Measurements from ENCODE around the gene RARB.

DNA sequence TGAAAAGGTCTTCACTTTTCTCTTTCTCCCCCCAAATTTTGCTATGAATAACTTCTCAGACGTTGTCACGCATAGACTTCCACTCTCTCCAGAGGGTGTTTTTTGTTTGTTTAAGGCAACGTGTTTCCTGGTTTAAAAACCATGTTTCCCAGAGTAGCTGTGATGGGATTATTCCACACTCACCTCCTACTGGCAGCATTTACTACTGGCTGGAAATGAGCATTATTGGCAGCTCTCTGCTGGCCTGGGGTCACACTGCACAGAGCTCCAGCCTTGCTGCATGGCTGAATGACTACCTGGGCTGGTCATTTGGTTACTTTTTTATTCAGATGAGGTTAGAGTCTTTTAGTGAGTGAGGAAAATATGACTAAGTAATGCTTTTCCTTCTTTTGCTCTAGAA, 65.2 kb downstream of the RARB start:
- TF ChIP-seq CTCF (IDR thresholded peaks at IDR 0.05) (no peak), EZH2 (IDR thresholded peaks at IDR 0.05) (no peak), EZH2phosphoT487 (IDR thresholded peaks at IDR 0.05) (no peak)
